ENCODE results near the gene KCNJ8.

Gene KCNJ8

GRCh38 chr12:21715386-21715785 lies 59.1 kb downstream of the KCNJ8 start:
- no peak for DNase-seq (ENCODE audit: low read depth in 2 of 2)
